ENCODE measurements around the gene TBX22.

Gene TBX22, protein sequence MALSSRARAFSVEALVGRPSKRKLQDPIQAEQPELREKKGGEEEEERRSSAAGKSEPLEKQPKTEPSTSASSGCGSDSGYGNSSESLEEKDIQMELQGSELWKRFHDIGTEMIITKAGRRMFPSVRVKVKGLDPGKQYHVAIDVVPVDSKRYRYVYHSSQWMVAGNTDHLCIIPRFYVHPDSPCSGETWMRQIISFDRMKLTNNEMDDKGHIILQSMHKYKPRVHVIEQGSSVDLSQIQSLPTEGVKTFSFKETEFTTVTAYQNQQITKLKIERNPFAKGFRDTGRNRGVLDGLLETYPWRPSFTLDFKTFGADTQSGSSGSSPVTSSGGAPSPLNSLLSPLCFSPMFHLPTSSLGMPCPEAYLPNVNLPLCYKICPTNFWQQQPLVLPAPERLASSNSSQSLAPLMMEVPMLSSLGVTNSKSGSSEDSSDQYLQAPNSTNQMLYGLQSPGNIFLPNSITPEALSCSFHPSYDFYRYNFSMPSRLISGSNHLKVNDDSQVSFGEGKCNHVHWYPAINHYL

DNA sequence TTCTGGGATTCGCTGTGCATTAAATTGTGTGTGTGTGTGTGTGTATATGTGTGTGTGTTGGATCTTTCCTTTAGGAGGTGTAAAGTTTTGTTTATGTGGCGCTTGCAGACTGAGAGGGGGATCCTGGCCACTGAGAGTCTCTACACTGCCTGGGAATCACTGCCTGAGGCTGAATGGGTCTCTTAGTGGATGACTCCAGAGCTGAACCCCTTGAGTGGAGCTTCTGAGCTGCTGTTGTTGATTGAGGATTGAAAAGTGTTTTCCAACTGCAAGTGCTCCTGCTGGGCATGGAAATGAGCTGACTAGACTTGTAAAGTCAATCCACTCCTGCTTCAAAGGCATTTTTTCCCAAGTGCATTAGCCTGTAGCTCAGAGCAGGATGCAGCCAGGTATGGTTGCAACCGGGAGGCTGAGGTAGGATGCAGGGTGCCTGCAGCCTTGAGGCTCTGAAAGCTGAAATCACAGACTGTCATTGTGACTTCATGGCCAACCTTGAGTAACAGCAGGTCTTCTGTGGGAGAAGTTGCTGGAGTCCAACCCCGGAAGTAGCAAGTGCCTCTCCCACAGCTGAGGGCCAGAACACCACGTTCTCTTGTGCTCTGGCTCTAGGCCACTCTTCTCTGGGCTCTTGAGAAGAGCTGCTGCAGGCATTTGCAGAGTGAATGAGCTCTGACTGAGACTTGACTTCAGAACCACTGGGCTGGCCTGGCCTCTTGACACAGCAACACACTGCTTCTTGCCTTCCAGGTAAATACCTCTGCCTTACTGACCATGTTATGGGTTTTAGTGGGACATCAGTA, at the start of gene TBX22:
TBX22 (plus strand) TSS at position 613 of the 800 bp plus-strand sequence. CDS start 7,517 bp downstream, outside the sequence.
- Histone ChIP-seq H3K9me3 (no peaks in the 10 kb centered on the region), H3K4me3 (ENCODE audit: low read depth in 1 of 2, low read length in 1 of 2) (no peak within 1 kb of the TSS), H3K4me1 (ENCODE audit: control insufficient read depth in 1 of 2, insufficient read depth in 1 of 2, low read depth in 1 of 2, low read length in 1 of 2) (no peaks in the 10 kb centered on the region), H3K36me3 (no peaks in the 10 kb centered on the region), H3K27me3 (no peaks in the 10 kb centered on the region), H3K27ac (no peak within 1 kb of the TSS)
- TF ChIP-seq, protein P1, sequence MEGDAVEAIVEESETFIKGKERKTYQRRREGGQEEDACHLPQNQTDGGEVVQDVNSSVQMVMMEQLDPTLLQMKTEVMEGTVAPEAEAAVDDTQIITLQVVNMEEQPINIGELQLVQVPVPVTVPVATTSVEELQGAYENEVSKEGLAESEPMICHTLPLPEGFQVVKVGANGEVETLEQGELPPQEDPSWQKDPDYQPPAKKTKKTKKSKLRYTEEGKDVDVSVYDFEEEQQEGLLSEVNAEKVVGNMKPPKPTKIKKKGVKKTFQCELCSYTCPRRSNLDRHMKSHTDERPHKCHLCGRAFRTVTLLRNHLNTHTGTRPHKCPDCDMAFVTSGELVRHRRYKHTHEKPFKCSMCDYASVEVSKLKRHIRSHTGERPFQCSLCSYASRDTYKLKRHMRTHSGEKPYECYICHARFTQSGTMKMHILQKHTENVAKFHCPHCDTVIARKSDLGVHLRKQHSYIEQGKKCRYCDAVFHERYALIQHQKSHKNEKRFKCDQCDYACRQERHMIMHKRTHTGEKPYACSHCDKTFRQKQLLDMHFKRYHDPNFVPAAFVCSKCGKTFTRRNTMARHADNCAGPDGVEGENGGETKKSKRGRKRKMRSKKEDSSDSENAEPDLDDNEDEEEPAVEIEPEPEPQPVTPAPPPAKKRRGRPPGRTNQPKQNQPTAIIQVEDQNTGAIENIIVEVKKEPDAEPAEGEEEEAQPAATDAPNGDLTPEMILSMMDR (IDR thresholded peaks at IDR 0.05): no peak

DNA sequence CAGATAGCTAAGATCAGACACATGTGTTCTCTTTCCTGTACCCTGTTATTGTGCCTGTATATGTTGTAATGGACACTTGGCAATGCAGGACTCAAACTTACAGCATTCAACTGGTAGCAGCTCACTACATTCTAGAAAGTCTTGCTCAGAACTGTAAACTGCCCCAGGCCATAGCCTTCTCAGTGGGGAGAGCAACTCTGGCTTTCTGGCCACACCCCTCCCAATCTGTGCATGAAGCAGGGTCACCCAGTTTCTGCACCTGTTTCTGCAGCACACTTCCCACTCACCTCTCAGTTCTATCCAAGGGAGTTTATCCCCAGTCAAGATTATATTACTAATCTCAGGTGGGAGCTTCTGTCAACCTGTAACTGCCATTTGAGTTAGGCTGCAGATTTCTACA, 38.9 kb upstream of the TBX22 start:
- no peaks in the 10 kb centered on the region for H3K9me3 ChIP-seq
- H3K36me3 ChIP-seq: no peaks in the 10 kb centered on the region
- no peak overlapping the region for H3K27ac ChIP-seq
- no peaks in the 10 kb centered on the region for H3K4me1 ChIP-seq (ENCODE audit: control insufficient read depth in 1 of 2, insufficient read depth in 1 of 2, low read depth in 1 of 2, low read length in 1 of 2)
- H3K27me3 ChIP-seq: no peaks in the 10 kb centered on the region
- no peak overlapping the region for H3K4me3 ChIP-seq (ENCODE audit: low read depth in 1 of 2, low read length in 1 of 2)
- TF ChIP-seq, protein P1 (IDR thresholded peaks at IDR 0.05): no peak

DNA sequence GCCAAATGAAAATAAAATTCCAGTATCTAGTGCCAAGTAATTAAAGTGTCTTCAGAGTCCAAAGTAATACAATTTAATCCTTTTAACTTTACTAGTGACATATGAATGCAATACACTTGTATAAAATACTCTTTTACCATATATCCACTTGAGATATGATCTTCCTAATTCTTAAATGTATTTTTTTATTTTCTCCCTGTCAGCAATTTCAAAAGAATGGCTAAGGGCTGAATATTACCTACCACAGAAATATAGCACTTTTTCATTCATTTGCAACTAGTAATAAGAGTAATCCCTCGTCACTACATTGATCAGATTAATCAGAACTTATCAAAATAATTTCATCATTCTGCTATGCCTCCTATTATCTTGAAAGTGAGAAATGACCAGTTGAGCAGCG, 10.1 kb upstream of the TBX22 start:
- no peaks in the 10 kb centered on the region for H3K27me3 ChIP-seq
- no peak overlapping the region for H3K27ac ChIP-seq
- no peaks in the 10 kb centered on the region for H3K9me3 ChIP-seq
- no peaks in the 10 kb centered on the region for H3K36me3 ChIP-seq
- no peaks in the 10 kb centered on the region for H3K4me1 ChIP-seq (ENCODE audit: control insufficient read depth in 1 of 2, insufficient read depth in 1 of 2, low read depth in 1 of 2, low read length in 1 of 2)
- no peak overlapping the region for H3K4me3 ChIP-seq (ENCODE audit: low read depth in 1 of 2, low read length in 1 of 2)
- TF ChIP-seq, protein P1 (IDR thresholded peaks at IDR 0.05): no peak

DNA sequence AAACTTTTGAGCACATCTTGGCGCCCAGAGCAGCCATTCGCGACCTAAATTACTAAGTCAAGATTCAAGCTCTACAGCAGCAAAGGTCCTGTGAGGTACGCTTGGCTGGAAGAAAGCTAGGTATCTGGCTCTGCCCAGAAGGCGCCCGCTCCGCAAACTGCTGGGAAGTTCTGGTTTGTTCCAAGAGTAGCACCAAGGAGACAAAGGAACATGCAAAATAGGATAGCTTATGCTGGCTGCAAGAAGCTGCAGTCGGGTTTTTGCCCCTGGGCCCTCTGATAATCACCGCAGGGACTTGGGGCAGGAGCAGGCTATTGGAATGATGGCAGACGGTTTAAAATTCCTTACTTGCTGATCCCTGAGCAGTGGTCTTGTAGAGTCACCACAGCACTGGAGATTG, 3.0 kb upstream of the TBX22 start:
- H3K27me3 ChIP-seq: no peaks in the 10 kb centered on the region
- H3K27ac ChIP-seq: no peak overlapping the region

DNA sequence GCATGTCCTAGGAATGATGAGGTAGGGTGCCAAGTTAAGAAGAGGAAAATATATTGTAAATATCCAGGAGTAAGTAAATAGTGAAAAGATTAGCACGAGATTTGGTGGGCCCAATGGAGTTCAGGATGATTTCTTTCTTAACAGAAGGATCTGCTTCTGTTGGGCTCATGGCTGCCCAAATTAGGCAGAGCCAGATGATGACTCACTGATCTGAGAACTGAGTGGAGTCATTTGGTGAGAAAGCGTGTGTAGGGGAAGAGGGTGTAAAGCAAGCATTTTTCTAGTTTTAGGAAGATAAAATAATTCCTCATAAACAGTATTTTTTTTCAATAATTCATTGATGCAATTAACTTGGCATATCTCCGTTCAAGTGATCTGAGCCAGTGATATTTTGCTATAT, 1.6 kb downstream of the TBX22 start:
- H3K4me1 ChIP-seq (ENCODE audit: control insufficient read depth in 1 of 2, insufficient read depth in 1 of 2, low read depth in 1 of 2, low read length in 1 of 2): no peaks in the 10 kb centered on the region
- TF ChIP-seq, protein P1 (IDR thresholded peaks at IDR 0.05): no peak
- H3K9me3 ChIP-seq: no peaks in the 10 kb centered on the region

More for the DNA sequence above, 3.0 kb upstream of the TBX22 start:
- no peaks in the 10 kb centered on the region for H3K4me1 ChIP-seq (ENCODE audit: control insufficient read depth in 1 of 2, insufficient read depth in 1 of 2, low read depth in 1 of 2, low read length in 1 of 2)
- TF ChIP-seq, protein P1 (IDR thresholded peaks at IDR 0.05): no peak
- H3K36me3 ChIP-seq: no peaks in the 10 kb centered on the region
- H3K4me3 ChIP-seq (ENCODE audit: low read depth in 1 of 2, low read length in 1 of 2): no peak overlapping the region
- no peaks in the 10 kb centered on the region for H3K9me3 ChIP-seq

More for the DNA sequence above, 1.6 kb downstream of the TBX22 start:
- Histone ChIP-seq H3K36me3 (no peaks in the 10 kb centered on the region), H3K27ac (no peak overlapping the region), H3K27me3 (no peaks in the 10 kb centered on the region), H3K4me3 (ENCODE audit: low read depth in 1 of 2, low read length in 1 of 2) (no peak overlapping the region)

Measured in neutrophil (primary cell).